HG03025 (cell line): Measurements from ENCODE around the gene MARK2.
A peak's percentile ranks its signal among the peaks of the same experiment; 100 is the strongest.
"Not testable (repeated sequence)": the region's sequence is repeated elsewhere in the genome, so short reads cannot be mapped to it uniquely, and the experiment has no call there.

Experiments used
- ATAC-seq: cut with Tn5 transposase; IDR thresholded peaks from one replicate; pipeline ENCODE4 v1.9.1; 2021; ENCODE audit warnings: mild to moderate bottlenecking, moderate library complexity; ENCODE audit not compliant: unreplicated experiment, low FRiP score

MARK2 gene

GRCh38 chr11:63850920-63851319 lies 12.0 kb downstream of the MARK2 start:
- ATAC-seq: no peak

- ATAC-seq: no peak
These were observed 12.5 kb downstream of the MARK2 start for GRCh38 chr11:63851364-63851763.

- no peak for ATAC-seq
These were observed 14.6 kb downstream of the MARK2 start for GRCh38 chr11:63853476-63853875.

GRCh38 chr11:63854696-63855095 lies 15.8 kb downstream of the MARK2 start:
- no peak for ATAC-seq

- ATAC-seq: no peak
These were observed 17.1 kb downstream of the MARK2 start for GRCh38 chr11:63855975-63856374.

GRCh38 chr11:63858628-63859550 lies 20.0 kb downstream of the MARK2 start:
- ATAC-seq: no peak

- no peak for ATAC-seq
These were observed 24.0 kb downstream of the MARK2 start for GRCh38 chr11:63862923-63863322.

- ATAC-seq: not testable (repeated sequence)
These were observed 24.7 kb downstream of the MARK2 start for GRCh38 chr11:63863620-63864019.

GRCh38 chr11:63866211-63866610 lies 27.3 kb downstream of the MARK2 start:
- ATAC-seq: peak; percentile 54

- ATAC-seq: no peak
These were observed 28.6 kb downstream of the MARK2 start for GRCh38 chr11:63867511-63867910.

- ATAC-seq: no peak
These were observed 29.6 kb downstream of the MARK2 start for GRCh38 chr11:63868399-63869064.

GRCh38 chr11:63869171-63869591 lies 30.3 kb downstream of the MARK2 start:
- ATAC-seq: no peak

GRCh38 chr11:63869683-63870082 lies 30.8 kb downstream of the MARK2 start:
- no peak for ATAC-seq

- no peak for ATAC-seq
These were observed 31.6 kb downstream of the MARK2 start for GRCh38 chr11:63870351-63871140.

- ATAC-seq: peak; percentile 74
These were observed 33.3 kb downstream of the MARK2 start for GRCh38 chr11:63871962-63872799.

- no peak for ATAC-seq
These were observed 33.9 kb downstream of the MARK2 start for GRCh38 chr11:63872800-63873197.

GRCh38 chr11:63873311-63873710 lies 34.4 kb downstream of the MARK2 start:
- ATAC-seq: no peak

- ATAC-seq: no peak
These were observed 35.6 kb downstream of the MARK2 start for GRCh38 chr11:63874511-63874910.

- ATAC-seq: no peak
These were observed 36.7 kb downstream of the MARK2 start for GRCh38 chr11:63875506-63876065.

- no peak for ATAC-seq
These were observed 37.7 kb downstream of the MARK2 start for GRCh38 chr11:63876616-63877015.
